OCI-LY1 (cell line): ENCODE data around the gene RBMS3.

ENCODE experiments used
- H2AFZ ChIP-seq: fragments of 200-600 bp; sonication (generic), shearing (Covaris generic); 2 replicates; pipeline ENCODE4 v1.6.0; 2014; ENCODE audit warnings: antibody characterized with exemption, mild to moderate bottlenecking, low read length
- H3F3A ChIP-seq: fragments of 200-600 bp; sonication (generic), shearing (Covaris generic); 2 replicates; pipeline ENCODE4 v1.6.0; 2014; ENCODE audit warnings: mild to moderate bottlenecking, antibody characterized with exemption, low read length, moderate library complexity; ENCODE audit not compliant: insufficient read depth
- H3K27ac ChIP-seq: fragments of 200-600 bp; sonication (generic); 2 replicates; pipeline ENCODE4 v1.5.1; 2014; ENCODE audit warnings: low read length, mixed run types, mild to moderate bottlenecking, low read depth; ENCODE audit not compliant: poor library complexity, severe bottlenecking
- H3K27me3 ChIP-seq: fragments of 200-600 bp; sonication (generic); 2 replicates; pipeline ENCODE4 v1.6.0; 2014; ENCODE audit warnings: antibody characterized with exemption, mild to moderate bottlenecking, low read length, moderate library complexity; ENCODE audit not compliant: insufficient read depth
- H3K36me3 ChIP-seq: fragments of 200-600 bp; sonication (generic); 2 replicates; pipeline ENCODE4 v1.6.1; 2014; ENCODE audit warnings: mild to moderate bottlenecking, antibody characterized with exemption, low read length, moderate library complexity, mixed read lengths; ENCODE audit not compliant: insufficient read depth
- H3K4me1 ChIP-seq: fragments of 200-600 bp; sonication (generic); 2 replicates; pipeline ENCODE4 v1.5.1; 2014; ENCODE audit warnings: mild to moderate bottlenecking, low read length, moderate library complexity; ENCODE audit not compliant: insufficient read depth, severe bottlenecking
- H3K4me2 ChIP-seq: fragments of 200-600 bp; sonication (generic), shearing (Covaris generic); 2 replicates; pipeline ENCODE4 v1.6.1; 2014; ENCODE audit warnings: low read length
- H3K4me3 ChIP-seq: fragments of 200-600 bp; sonication (generic); 2 replicates; pipeline ENCODE4 v1.5.1; 2014; ENCODE audit warnings: low read length, low read depth, mild to moderate bottlenecking, mixed read lengths; ENCODE audit not compliant: poor library complexity, severe bottlenecking
- H3K79me2 ChIP-seq: fragments of 200-600 bp; shearing (Covaris generic); 2 replicates; pipeline ENCODE4 v1.6.1; 2016; ENCODE audit warnings: mixed run types, low read length, mixed read lengths; ENCODE audit not compliant: insufficient read depth
- H3K9ac ChIP-seq: fragments of 200-600 bp; sonication (generic), shearing (Covaris generic); 2 replicates; pipeline ENCODE4 v1.6.1; 2014; ENCODE audit warnings: mild to moderate bottlenecking, low read length, mixed read lengths
- H3K9me2 ChIP-seq: fragments of 200-600 bp; sonication (generic), shearing (Covaris generic); 2 replicates; pipeline ENCODE4 v1.6.1; 2014; ENCODE audit warnings: low read depth, mild to moderate bottlenecking, low read length, mixed read lengths
- H3K9me3 ChIP-seq: fragments of 200-600 bp; shearing (Covaris generic); 2 replicates; pipeline ENCODE4 v1.6.1; 2014; ENCODE audit warnings: low read length, mixed read lengths
- H4K20me1 ChIP-seq: fragments of 200-600 bp; sonication (generic), shearing (Covaris generic); 2 replicates; pipeline ENCODE4 v1.6.0; 2016; ENCODE audit warnings: mild to moderate bottlenecking, low read length; ENCODE audit not compliant: insufficient read depth
- CTCF ChIP-seq: fragments of 200-600 bp; sonication (generic), shearing (Covaris generic); IDR thresholded peaks from 2 replicates; pipeline ENCODE4 v1.5.1; 2017; ENCODE audit warnings: mild to moderate bottlenecking, antibody characterized with exemption, low read length, moderate library complexity, mixed read lengths
- EZH2 ChIP-seq: fragments of 200-600 bp; sonication (generic), shearing (Covaris generic); IDR thresholded peaks from 2 replicates; pipeline ENCODE4 v1.8.0; 2017; ENCODE audit warnings: borderline replicate concordance, mixed run types, mild to moderate bottlenecking, antibody characterized with exemption, low read length, moderate library complexity, mixed read lengths

RBMS3 gene

GRCh38 chr3:29427266-29428103, 146.6 kb downstream of the RBMS3 start:
- TF ChIP-seq EZH2 (no peak), CTCF (no peak)
- no peaks in the 10 kb centered on the region for H3K27me3 ChIP-seq
- H3K4me2 ChIP-seq = peak overlapping the region; percentile 13; the same call in 1 of the 2 replicates
- peak overlapping the region; percentile 17; the same call in 1 of the 2 replicates for H3K9ac ChIP-seq
- H3K36me3 ChIP-seq = peaks cover 9% of the 10 kb centered on the region; the same call in 1 of the 2 replicates
- H3K9me3 ChIP-seq = no peaks in the 10 kb centered on the region
- H4K20me1 ChIP-seq = no peaks in the 10 kb centered on the region
- H3K79me2 ChIP-seq = 0 out of 2 replicates have a peak, but pooled peaks cover 4% of the 10 kb centered on the region
- peak overlapping the region; percentile 83 for H3K27ac ChIP-seq
- H3K4me1 ChIP-seq = peaks cover 79% of the 10 kb centered on the region
- H2AFZ ChIP-seq = no peak overlapping the region
- H3K4me3 ChIP-seq = no peak overlapping the region
- H3F3A ChIP-seq = peaks cover 3% of the 10 kb centered on the region; the same call in 1 of the 2 replicates
- no peaks in the 10 kb centered on the region for H3K9me2 ChIP-seq

GRCh38 chr3:29429055-29429679, 148.3 kb downstream of the RBMS3 start:
- H2AFZ ChIP-seq = no peak overlapping the region

GRCh38 chr3:29430558-29430971, 149.7 kb downstream of the RBMS3 start:
- no peaks in the 10 kb centered on the region for H3F3A ChIP-seq
- H2AFZ ChIP-seq = no peak overlapping the region
- TF ChIP-seq CTCF (no peak), EZH2 (no peak)
- peaks cover 82% of the 10 kb centered on the region for H3K4me1 ChIP-seq
- H3K36me3 ChIP-seq = peaks cover 11% of the 10 kb centered on the region
- no peak overlapping the region for H3K27ac ChIP-seq
- no peak overlapping the region for H3K4me3 ChIP-seq
- H3K79me2 ChIP-seq = no peaks in the 10 kb centered on the region
- H3K4me2 ChIP-seq = no peak overlapping the region
- no peaks in the 10 kb centered on the region for H3K9me3 ChIP-seq
- H3K9ac ChIP-seq = no peak overlapping the region
- no peaks in the 10 kb centered on the region for H3K27me3 ChIP-seq
- no peaks in the 10 kb centered on the region for H3K9me2 ChIP-seq
- no peaks in the 10 kb centered on the region for H4K20me1 ChIP-seq

More at GRCh38 chr3:29429055-29429679, 148.3 kb downstream of the RBMS3 start:
- no peaks in the 10 kb centered on the region for H3F3A ChIP-seq
- no peaks in the 10 kb centered on the region for H3K9me3 ChIP-seq
- no peaks in the 10 kb centered on the region for H3K79me2 ChIP-seq
- no peaks in the 10 kb centered on the region for H4K20me1 ChIP-seq
- peaks cover 6% of the 10 kb centered on the region; the same call in 1 of the 2 replicates for H3K36me3 ChIP-seq
- H3K4me2 ChIP-seq = peak overlapping the region; percentile 13; the same call in 1 of the 2 replicates
- H3K4me3 ChIP-seq = no peak overlapping the region
- TF ChIP-seq EZH2 = no peak
- no peak for TF ChIP-seq CTCF
- no peaks in the 10 kb centered on the region for H3K9me2 ChIP-seq
- no peaks in the 10 kb centered on the region for H3K27me3 ChIP-seq
- H3K9ac ChIP-seq = no peak overlapping the region; the same call in 1 of the 2 replicates
- H3K4me1 ChIP-seq = peaks cover 78% of the 10 kb centered on the region
- H3K27ac ChIP-seq = peak overlapping the region; percentile 83
